GM23248 (cell line): ENCODE data around the gene SCLT1.

Experiments
- EZH2 ChIP-seq: fragments of 200-600 bp; sonication (generic); IDR thresholded peaks from 2 replicates; pipeline ENCODE4 v1.6.1; 2018; ENCODE audit warnings: antibody characterized with exemption, mild to moderate bottlenecking; ENCODE audit not compliant: insufficient read depth, poor library complexity, severe bottlenecking
- EZH2phosphoT487 ChIP-seq: fragments of 200-600 bp; sonication (generic); IDR thresholded peaks from 2 replicates; pipeline ENCODE4 v1.6.1; 2018; ENCODE audit warnings: antibody characterized with exemption, moderate library complexity, mild to moderate bottlenecking, low read depth; ENCODE audit not compliant: insufficient read depth

GRCh38 chr4:128973384-128973783 lies 120.0 kb downstream of the SCLT1 start:
- TF ChIP-seq EZH2 (no peak), EZH2phosphoT487 (no peak)
